Stimulated activated CD4-positive, alpha-beta T cell treated with anti-CD3 and anti-CD28 coated beads, Interleukin-4, amount 100 ng/mL, for 24 hours (primary cell): ENCODE data around the gene ELAVL3.
A peak's percentile ranks its signal among the peaks of the same experiment; 100 is the strongest.
"Not testable (repeated sequence)": the region's sequence is repeated elsewhere in the genome, so short reads cannot be mapped to it uniquely, and the experiment has no call there.

ENCODE experiments used
- DNase-seq: peaks from one replicate; pipeline ENCODE4 v3.0.0-alpha.2; 2020

Gene ELAVL3

DNA sequence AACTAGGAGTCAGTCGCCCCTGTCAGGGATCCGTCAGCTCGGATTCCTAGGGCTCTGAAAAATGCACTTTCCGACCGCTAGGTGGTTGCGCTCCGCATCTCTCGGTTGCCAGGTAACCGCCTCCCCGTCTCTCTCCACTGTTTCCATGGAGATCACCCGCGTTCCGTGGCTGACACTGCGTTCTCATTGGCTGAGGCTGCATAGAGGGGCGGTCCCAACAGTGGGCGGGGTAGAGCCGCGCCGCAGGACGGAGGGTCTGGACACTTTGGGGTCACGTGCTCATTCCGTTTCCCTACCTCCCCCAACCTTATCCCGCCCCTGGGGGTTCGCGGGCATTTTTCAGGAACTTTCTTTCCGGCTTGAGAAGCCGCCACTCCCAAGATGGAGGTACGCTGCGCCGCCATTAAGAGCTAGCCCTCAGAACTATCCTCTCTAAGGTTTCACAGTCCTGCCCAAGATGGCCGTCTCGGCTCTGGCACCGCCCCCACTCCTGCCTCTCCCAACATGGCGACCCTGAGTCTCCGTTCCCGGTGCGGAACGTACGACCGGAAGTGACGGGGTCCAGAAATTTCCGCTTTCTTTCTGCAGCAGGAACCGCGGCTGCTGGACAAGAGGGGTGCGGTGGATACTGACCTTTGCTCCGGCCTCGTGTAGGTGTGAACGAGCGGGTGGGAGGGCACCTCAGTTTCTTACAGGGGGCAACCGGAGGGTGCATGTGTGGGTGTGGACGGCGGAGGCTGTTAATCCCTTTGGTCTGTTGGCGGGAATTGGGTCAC, 45.6 kb downstream of the ELAVL3 start, which contains the start of the genes ODAD3 and PRKCSH:
Gene ODAD3, minus strand, starts transcription at position 65 of the 776 bp plus-strand sequence. CDS start 105 bp downstream, outside the sequence.
Gene PRKCSH, plus strand, starts transcription at position 579 of the 776 bp plus-strand sequence. CDS start 483 bp downstream, outside the sequence.
- peak; percentile 100 for DNase-seq

DNA sequence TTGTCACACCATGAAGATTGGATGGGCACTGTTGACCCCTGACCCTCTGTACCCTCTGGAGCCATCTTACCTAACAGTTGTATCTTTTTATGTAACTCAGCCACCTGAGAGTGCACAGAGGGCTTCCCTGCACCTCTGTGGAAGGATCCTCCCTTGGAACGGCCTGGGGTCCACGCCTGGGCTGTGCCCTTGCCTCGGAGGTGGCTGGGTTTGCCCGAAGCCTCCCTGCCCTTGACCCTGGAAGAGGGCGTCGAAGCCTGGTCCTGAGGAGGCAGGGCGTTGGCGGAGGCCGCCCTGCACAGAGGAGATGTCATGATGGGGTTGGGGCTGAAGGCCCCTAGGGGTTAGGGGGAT, 46.2 kb downstream of the ELAVL3 start:
- DNase-seq, result no peak

DNA sequence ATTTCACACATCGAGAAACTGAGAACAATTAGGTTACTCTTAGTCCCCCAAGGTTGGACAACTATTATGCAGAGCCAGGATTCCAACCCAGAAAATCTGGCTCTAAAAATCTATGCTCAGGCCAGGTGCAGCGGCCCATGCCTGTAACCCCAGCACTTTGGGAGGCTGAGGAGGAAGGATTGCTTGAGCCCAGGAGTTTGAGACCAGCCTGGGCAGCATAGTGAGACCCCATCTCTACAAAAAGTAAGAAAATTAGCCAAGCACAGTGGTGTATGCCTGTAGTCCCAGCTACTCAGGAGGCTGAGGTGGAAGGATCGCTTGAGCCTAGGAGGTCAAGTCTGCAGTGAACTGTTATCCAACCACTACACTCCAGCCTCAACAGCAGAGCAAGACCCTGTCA, 47.3 kb downstream of the ELAVL3 start:
- not testable (repeated sequence) for DNase-seq

DNA sequence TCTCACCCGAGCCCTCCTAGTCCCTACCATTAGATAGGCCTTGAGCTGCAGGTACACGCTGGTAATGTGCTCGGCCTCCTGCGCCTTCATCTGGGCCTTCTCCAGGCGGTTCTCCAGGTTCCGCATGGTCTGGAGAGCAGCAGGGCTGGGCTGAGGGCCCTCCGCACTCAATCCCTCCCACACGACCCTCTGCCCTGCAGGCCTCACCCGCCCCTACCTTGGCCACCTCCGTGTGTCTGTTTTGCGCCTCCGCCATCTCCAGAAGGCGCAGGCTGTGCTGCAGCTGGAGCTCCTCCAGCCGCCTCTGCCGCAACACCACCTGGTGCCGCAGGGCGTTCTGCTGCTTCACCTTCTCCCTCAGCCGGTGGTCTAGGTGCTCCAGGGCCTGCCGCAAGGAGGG, 54.2 kb downstream of the ELAVL3 start:
- DNase-seq, result no peak

DNA sequence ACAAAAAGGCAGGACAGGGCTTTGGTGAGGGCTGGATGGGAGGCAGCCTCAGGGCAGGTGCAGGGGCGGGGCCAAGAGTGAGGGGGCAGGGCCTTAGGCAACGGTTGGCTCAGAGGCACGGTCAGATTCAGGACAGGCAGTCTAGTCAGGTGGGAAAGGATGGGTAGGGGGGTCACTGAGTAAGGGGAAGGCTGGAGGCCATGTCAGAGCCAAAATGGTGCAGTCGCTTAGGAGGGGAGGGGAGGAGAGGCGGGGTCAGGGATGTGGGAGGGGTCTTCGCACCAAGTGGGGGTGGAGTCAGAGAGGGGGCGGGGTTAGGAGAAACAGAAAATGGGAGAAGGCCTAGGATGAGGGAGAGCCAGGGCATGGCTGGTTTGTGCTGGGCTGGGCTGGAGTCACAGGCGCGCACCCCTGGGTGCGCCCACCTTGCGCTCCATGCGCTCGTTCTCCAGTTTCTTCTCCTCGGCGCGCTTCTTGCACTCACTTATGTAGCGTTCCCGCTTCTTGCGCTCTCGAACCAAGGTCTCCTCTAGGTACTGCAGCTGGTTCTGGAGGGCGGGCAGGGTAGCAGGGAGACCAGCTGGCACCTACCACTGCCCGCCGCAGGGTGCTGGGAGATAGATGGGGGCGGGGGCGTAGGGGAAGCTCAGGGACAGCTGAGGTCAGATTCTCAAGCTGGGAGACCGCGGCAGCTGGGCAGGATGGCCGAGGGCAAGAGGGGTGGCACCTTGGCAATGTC, 55.0 kb downstream of the ELAVL3 start:
- no peak for DNase-seq

DNA sequence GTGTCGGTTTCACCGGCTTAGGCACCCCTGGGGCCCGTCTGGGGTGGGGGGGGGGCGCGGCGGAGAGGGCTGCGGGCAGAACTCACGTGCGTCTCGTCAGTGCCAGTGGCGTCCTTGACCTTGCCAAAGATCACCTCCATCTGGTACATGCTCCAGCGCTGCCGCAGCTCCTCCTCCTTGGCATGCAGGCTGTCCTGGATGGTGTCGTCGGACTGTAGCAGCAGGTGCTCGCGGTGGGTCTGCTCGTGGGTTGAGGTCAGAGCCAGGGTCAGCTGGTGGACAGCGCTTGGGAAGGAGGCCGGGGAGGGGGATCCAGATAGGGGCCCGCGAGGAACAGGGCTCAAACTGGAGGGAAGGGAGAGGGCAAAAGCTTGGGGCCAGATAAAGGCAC, 57.1 kb downstream of the ELAVL3 start:
- DNase-seq, result no peak

DNA sequence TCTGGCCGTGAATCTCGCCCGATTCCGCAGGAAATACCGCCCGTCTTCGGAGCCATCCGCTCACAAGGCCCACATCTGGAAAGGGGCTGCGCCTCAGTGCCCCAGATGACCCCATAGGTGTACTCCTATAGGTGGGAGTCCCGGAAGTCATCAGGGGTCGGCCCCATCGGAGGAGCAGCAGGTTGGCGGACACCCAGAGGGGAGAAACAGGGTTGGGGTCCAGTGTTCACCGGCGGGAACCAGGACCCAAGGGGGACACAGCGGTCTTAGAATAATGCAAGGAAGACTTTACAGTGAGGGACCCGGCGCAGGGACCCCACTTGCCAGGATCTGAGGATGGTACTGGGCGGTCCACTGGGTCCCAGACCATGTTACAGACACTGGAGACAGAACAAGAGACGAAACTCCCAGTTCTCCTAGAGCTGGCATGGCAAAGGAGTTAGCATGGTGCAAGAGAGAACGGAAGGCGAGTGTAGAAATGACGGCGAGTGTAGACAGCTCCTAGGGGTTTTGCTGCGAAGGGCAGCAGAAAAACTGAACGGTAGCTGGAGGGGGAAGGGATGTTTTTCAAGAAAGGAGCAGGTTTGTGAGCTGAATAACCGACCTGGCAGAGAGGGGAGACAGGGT, 57.6 kb downstream of the ELAVL3 start:
- no peak for DNase-seq

DNA sequence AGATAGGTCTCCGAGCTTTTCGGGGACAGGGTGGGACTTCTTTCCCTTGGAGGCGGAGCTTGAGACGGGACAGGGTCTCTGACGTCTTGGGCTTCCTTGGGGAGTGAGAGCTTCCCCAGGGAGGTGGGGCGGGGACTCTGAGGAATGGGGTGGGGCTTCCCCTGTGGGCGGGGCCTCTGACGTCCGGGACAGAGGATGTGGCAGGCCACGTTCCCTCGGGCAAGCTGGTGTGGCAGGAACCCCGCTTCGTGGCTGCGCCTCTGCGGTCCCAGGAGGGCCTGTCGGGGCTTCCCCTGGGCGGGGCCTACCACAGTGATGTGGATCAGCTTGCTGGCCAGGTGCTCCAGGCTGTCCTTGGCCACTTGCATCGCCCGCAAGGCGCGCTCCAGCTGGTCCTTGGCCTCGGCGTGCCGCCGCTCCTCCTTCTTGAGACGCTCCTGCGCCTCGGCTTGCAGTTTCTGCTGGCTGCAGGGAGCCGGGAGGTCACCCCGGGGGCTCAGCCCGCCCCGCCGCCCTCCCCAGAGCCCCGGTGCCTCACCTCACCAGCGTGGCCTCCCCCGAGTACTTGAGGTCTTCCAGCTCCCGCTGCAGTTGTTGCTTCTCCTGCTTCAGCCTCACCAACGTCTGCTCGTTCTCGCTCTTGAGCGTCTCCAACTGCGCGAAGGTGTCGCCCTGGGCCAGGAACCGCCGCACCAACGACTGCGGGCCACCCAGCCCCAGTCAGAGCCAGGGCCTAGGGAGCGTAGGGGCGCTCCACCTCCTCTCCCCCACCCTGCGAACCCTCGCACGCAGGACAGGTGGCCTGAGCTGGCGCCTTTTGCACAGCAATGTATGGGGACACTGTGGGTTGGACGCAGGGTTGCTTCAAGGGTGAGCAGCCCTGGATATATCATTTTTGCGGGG, 58.4 kb downstream of the ELAVL3 start:
- peak; percentile 59 for DNase-seq

DNA sequence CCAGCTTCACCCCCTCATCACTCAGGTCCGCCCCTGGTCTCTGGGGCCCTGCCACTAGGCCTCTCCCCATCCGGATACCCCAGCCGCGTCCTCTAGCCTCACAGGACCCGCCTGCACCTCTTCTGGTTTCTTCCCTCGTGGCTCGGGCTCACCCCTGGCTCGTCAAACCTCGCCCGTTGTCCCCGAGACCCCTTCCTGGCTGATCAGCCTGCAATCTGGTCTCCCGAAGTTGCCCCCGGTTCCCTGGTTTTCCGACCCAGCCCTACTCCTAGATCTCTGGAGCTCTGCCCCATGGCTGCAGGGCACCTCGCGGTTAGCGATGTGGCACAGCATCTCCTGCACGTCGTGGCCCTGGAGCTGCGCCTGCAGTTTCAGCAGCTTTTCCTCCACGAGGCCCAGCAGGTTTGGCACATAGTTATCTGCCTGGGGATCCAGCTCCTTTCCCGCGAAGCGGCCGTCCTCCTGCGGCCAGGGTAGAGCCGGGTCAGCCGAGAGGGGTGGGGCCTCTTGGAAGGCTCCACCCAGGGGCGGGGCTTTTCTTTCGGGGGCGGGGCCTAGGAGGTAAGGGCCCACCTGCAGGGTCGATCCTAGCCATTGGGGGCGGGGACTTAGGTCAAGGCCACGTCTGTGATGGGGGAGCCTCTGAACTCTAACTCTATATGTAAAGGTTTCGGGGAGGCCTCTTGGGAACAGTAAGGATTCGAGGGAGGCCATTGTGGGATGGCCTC, 59.3 kb downstream of the ELAVL3 start:
- DNase-seq, result peak; percentile 45

DNA sequence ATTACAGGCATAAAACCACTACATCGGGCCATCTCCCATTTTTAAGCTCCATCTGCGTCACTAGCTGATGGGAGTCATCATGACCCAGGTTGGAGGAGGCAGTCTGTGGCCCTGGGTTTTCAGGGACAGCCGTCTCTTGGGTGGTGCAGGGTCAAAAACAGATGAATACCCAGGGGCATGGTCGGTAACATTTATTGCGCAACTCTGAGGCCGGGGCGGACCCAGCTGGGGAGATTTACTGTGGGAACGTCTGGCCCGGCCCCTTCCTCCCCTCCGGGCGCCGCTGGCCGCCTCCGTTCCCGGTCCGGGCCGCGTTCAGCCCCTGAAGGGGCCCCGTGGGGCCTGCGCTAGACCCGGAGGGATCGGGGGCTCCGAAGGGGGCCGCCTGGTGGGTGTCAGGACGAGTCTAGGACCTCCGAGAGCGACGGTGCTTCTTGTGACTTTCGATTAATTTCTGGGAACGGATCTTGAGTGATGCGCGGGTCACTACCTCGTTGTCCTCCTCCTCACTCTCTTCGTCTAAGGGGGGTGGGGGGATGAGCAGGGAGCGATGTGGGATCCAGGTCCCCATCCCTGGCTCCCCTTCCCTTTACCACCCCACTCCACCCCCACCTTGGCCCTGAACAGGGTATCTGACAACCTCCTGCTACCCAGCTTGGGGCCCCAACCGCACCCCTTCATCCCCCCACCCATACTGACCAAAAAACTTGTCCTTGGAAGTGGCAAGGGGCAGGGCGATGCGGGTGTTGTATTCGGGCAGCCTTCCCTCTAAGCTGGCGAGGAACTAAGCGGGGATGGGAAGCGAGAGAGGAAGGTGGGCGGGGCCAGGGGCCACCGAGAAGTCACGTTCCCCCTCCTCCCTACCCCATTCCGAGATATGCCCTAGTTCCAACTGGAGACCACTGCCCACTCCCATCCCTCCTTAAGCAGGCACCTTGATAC, 60.1 kb downstream of the ELAVL3 start:
- DNase-seq, result no peak

DNA sequence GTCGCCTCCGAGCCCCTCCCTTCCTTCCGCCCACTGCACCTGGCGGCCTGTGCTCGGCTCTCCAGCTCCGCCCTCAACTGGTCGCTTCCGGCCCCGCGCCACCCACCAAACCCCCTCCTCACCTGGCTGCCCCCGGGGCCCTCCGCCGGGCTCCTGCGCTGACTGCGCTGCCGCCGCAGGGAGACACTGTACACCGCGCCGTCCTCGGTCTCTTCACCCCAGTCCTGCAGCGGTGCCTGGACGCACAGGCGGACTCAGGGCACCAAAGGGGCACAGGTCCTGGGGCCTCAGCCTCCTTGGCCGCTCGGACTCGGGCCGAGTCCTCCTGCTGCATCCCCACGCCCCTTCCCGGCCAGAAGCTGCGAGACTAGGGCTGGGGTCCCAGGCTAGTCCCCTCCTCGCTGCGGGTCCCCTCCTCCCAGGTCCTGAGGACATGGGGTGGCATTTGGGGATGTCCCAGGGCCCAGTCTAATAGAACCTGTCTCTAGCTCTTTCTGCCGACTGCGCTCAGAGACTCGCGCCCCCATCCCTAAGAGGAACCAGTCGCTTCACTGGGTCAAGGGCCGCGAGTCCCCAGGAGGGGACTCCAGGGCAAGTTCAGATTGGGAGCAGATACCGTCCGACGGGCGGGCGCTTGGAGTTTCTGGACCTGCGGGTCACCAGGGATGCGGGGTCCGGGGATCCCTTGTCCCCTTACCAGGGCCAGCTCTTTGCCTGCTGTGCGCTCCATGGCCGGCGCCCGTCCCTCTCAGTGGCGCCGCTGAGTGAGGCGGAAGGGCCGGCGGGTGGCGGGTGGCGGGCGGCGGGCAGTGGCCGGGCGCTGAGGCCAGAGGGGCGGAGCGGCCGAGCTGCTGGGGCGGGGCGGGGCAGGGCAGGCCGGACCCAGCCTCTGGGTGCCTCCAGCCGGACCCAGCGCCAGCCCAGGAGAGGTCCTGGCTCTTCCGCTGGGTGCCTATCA, 62.0 kb downstream of the ELAVL3 start, which contains the start of gene RGL3:
Gene RGL3, minus strand, starts transcription at position 766 of the 958 bp plus-strand sequence. Its CDS starts 36 bp downstream, at position 730.
- DNase-seq, result no peak

DNA sequence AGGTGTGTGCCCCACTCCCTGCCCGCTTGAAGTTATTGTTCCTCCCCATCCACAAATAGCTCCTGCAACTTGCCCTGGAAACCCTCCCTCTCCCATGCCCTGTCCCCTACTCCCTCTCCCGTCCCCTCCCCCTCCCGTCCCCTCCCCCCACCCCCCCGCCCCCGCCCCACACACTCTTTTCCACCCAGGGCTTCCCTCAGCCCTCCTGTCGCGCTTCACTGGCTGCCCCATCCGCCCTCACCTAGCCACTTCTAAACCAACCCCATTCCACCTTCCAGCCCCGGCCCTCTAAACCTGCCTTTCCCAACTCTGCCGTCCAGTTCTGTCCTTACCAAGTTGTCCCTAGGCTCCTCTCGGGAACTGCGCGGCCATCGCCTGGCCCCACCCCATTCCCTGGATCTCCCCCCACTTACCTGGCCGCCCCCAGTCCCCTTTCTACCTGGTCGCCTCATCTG, 62.7 kb downstream of the ELAVL3 start:
- DNase-seq, result no peak

DNA sequence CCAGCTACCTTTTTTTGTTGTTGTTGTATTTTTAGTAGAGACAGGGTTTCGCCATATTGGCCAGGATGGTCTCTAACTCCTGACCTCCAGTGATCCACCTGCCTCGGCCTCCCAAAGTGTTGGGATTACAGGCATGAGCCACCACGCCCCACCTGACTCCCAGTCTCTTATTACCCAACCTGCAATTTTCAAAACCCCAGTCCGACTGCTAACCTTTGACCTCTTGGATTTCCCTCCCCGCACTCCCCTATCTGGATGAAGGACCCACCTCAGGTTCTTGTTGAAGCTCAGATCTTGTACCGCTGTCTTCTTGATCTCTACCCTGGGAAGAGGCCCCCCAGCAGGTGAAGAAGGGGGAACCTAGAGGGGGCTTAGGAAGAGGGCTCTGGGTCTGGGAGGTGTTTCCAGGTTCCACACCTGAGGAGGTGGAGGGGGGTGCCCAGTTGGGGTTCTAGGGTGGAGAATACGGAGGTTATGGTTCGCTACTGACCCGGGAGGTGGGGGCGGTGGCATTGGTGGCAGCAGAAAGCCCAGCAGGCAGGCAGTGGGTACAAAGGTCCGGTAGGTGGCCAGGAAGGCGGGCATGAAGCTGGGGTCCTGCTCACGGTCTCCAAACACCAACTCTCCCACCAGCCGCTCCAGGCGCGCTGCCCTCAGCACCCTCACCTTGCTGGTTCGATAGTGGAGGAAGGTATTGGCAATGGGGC, 64.3 kb downstream of the ELAVL3 start:
- DNase-seq, result no peak

DNA sequence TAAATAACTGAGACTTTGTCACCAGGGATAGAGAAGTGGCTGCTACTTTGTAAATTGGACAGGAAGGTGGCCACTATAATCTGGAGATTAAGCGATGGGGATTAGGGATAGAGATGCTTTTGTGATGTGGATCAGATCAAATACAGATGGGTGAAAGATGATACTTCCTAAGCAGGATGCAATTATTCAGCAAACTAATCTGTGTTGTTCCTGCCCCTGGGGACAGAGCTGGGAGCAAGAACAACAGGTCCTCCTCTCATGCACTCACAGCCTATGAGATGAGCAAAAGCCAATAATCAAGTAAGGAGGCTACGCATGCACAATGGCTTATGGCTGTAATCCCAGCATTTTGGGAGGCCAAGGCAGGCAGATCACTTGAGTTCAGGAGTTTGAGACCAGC, 66.3 kb downstream of the ELAVL3 start:
- DNase-seq, result no peak

DNA sequence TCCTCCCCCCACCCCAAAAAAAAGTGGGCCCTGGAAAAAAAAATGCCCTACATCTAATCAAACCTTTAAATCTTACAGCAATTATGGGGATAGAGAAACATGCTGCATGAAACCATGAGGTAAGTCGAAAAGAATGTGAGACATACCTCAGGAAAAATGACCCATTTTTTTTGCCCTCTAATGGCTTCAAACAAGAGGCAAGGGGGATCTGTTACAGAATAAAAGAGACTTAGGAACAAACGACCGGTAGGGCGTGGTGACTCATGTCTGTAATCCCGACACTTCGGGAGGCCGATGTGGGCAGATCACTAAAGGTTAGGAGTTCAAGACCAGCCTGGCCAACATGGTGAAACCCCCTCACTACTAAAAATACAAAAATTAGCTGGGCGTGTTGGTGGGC, 70.2 kb downstream of the ELAVL3 start:
- no peak for DNase-seq

DNA sequence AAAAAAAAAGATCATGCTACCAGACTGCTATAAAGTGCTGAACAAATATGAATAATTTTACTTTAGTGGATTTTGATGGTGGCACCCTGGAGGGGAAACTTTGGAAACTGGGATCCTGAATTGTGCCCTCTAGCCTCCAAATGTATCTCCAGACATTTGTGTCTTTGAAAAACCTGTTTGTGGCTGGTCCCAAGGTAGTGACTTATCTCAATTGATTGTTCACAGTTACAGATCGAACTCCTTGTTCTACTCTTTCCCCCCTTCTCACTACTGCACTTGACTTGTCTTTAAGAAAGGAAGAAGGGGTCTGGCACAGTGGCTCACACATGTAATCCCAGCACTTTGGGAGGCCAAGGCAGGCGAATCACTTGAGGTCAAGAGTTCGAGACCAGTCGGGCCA, 72.3 kb downstream of the ELAVL3 start:
- no peak for DNase-seq

DNA sequence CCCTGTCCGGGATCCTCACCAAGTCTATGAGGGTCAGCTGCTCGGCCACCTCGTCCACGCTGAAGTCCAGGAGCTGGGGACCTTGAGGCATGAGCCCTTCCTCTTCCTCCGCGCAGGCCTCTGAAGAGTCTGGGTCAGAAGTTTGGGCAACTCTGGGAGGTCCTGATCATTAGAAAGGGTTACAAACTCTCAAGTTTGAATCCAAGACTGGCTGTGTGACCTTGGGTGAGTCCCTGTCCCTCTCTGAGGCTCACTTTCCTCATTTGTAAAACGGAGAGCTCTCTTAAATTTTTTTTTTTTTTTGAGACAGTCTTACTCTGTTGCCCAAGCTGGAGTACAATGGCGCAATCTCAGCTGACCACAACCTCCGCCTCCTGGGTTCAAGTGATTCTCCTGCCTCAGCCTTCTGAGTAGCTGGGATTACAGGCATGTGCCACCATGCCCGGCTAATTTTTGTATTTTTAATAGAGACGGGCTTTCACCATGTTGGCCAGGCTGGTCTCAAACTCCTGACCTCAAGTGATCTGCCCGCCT, 74.1 kb downstream of the ELAVL3 start:
- not testable (repeated sequence) for DNase-seq
